Neural cell (in vitro differentiated cells): ENCODE results near the gene SLC1A3. TPM values are rescaled to one million over a fixed set of nuclear protein-coding genes. Genes with fewer than 3 reads are reported as not detected.

Experiments
- H2AFZ ChIP-seq: fragments of 200-600, 300-800 bp; sonication (generic), shearing (Covaris generic); 2 replicates; pipeline ENCODE4 v1.6.0; 2014; ENCODE audit warnings: low read depth, mild to moderate bottlenecking, antibody characterized with exemption, low read length, moderate library complexity
- H3F3A ChIP-seq: fragments of 200-600 bp; shearing (Covaris generic); 2 replicates; pipeline ENCODE4 v1.6.1; 2016; ENCODE audit warnings: mild to moderate bottlenecking, moderate library complexity, mixed read lengths, antibody characterized with exemption, low read length; ENCODE audit not compliant: insufficient read depth, poor library complexity, severe bottlenecking
- H3K27ac ChIP-seq: fragments of 200-600, 300-800 bp; sonication (generic), shearing (Covaris generic); 2 replicates; pipeline ENCODE4 v1.5.1; 2014; ENCODE audit warnings: mild to moderate bottlenecking, low read length, moderate library complexity
- H3K27me3 ChIP-seq: fragments of 300-800, 200-600 bp; sonication (generic), shearing (Covaris generic); 2 replicates; pipeline ENCODE4 v1.6.0; 2014; ENCODE audit warnings: mild to moderate bottlenecking, low read depth, low read length, moderate library complexity; ENCODE audit not compliant: insufficient read depth
- H3K36me3 ChIP-seq: fragments of 300-800, 200-600 bp; sonication (generic), shearing (Covaris generic); 2 replicates; pipeline ENCODE4 v1.5.1; 2014; ENCODE audit warnings: mild to moderate bottlenecking, antibody characterized with exemption, low read length, moderate library complexity; ENCODE audit not compliant: insufficient read depth
- H3K4me2 ChIP-seq: fragments of 300-800, 200-600 bp; sonication (generic), shearing (Covaris generic); 2 replicates; pipeline ENCODE4 v1.6.0; 2014; ENCODE audit warnings: mild to moderate bottlenecking, low read length
- H3K4me3 ChIP-seq: fragments of 300-800, 200-600 bp; sonication (generic), shearing (Covaris generic); 2 replicates; pipeline ENCODE4 v1.5.1; 2014; ENCODE audit warnings: mild to moderate bottlenecking, low read length, moderate library complexity
- H3K79me2 ChIP-seq: fragments of 200-600 bp; shearing (Covaris generic); replicated peaks from 2 replicates; pipeline ENCODE4 v1.6.0; 2014; ENCODE audit warnings: mild to moderate bottlenecking, low read length, moderate library complexity; ENCODE audit not compliant: insufficient read depth
- H3K9ac ChIP-seq: fragments of 300-800, 200-600 bp; sonication (generic), shearing (Covaris generic); 2 replicates; pipeline ENCODE4 v1.6.1; 2016; ENCODE audit warnings: mild to moderate bottlenecking, low read length, mixed read lengths
- H3K9me2 ChIP-seq: fragments of 200-600 bp; shearing (Covaris generic); 2 replicates; pipeline ENCODE4 v1.6.1; 2016; ENCODE audit warnings: mild to moderate bottlenecking, low read length, mixed read lengths; ENCODE audit not compliant: insufficient read depth
- H3K9me3 ChIP-seq: fragments of 200-600, 300-800 bp; sonication (generic), shearing (Covaris generic); 2 replicates; pipeline ENCODE4 v1.6.1; 2016; ENCODE audit warnings: mild to moderate bottlenecking, mixed run types, low read length, moderate library complexity, mixed read lengths
- H4K20me1 ChIP-seq: fragments of 200-600 bp; shearing (Covaris generic); 2 replicates; pipeline ENCODE4 v1.6.1; 2016; ENCODE audit warnings: mild to moderate bottlenecking, mixed run types; ENCODE audit not compliant: insufficient read depth
- CTCF ChIP-seq: fragments of 450-650 bp; IDR thresholded peaks from 2 replicates; pipeline ENCODE4 v1.5.1; 2014; ENCODE audit warnings: antibody characterized with exemption, mild to moderate bottlenecking, moderate library complexity; ENCODE audit not compliant: poor library complexity, severe bottlenecking
- EP300 ChIP-seq: fragments of 450-650 bp; conservative IDR thresholded peaks from 2 replicates; pipeline ENCODE4 v1.6.1; 2014; ENCODE audit warnings: antibody characterized with exemption, mild to moderate bottlenecking, moderate library complexity; ENCODE audit not compliant: poor library complexity, severe bottlenecking
- EZH2 ChIP-seq: fragments of 200-600, 300-800 bp; shearing (Covaris generic), sonication (generic); IDR thresholded peaks from 2 replicates; pipeline ENCODE4 v1.6.1; 2014; ENCODE audit warnings: antibody characterized with exemption, low read length, borderline replicate concordance, mild to moderate bottlenecking; ENCODE audit not compliant: insufficient read depth, poor library complexity, severe bottlenecking
- MXI1 ChIP-seq: fragments of 450-650 bp; conservative IDR thresholded peaks from 2 replicates; pipeline ENCODE4 v1.6.1; 2014; ENCODE audit warnings: antibody characterized with exemption, mild to moderate bottlenecking; ENCODE audit not compliant: poor library complexity, severe bottlenecking
- POLR2AphosphoS5 ChIP-seq: IDR thresholded peaks from 2 replicates; pipeline ENCODE4 v1.6.1; 2012
- RAD21 ChIP-seq: fragments of 450-650 bp; conservative IDR thresholded peaks from 2 replicates; pipeline ENCODE4 v1.6.1; 2014; ENCODE audit warnings: antibody characterized with exemption, mild to moderate bottlenecking, moderate library complexity
- REST ChIP-seq: IDR thresholded peaks from 2 replicates; pipeline ENCODE4 v1.6.1; 2012; ENCODE audit warnings: borderline replicate concordance
- SMC3 ChIP-seq: fragments of 450-650 bp; conservative IDR thresholded peaks from 2 replicates; pipeline ENCODE4 v1.6.1; 2014; ENCODE audit warnings: antibody characterized with exemption, mild to moderate bottlenecking, moderate library complexity; ENCODE audit not compliant: poor library complexity
- TAF1 ChIP-seq: IDR thresholded peaks from 2 replicates; pipeline ENCODE4 v1.6.1; 2012; ENCODE audit warnings: low read depth
- polyA plus RNA-seq: library from polyadenylated mRNA; depleted of rRNA; stranded (reverse); fragments of >200 nt; gene quantifications from 2 replicates; pipeline ENCODE4 v1.2.3, GENCODE V29; 2014

SLC1A3 gene
- polyA plus RNA-seq, 1 donor from 2014 or later = 1.9 TPM

GRCh38 chr5:36631154-36631553, 24.7 kb downstream of the SLC1A3 start:
- Histone ChIP-seq H3K9me2 (no peaks in the 10 kb centered on the region), H3K4me3 (no peak overlapping the region), H3K27me3 (no peaks in the 10 kb centered on the region), H2AFZ (no peak overlapping the region), H3F3A (no peaks in the 10 kb centered on the region), H3K4me2 (no peak overlapping the region), H3K36me3 (no peaks in the 10 kb centered on the region), H3K9ac (no peak overlapping the region), H3K27ac (no peak overlapping the region), H3K79me2 (no peaks in the 10 kb centered on the region), H3K9me3 (no peaks in the 10 kb centered on the region), H4K20me1 (no peaks in the 10 kb centered on the region)
- TF ChIP-seq SMC3 = no peak
- no peak for TF ChIP-seq POLR2AphosphoS5
- TF ChIP-seq EZH2 = no peak
- no peak for TF ChIP-seq REST
- TF ChIP-seq TAF1 = no peak
- TF ChIP-seq MXI1 = no peak
- no peak for TF ChIP-seq EP300
- TF ChIP-seq RAD21 = no peak
- no peak for TF ChIP-seq CTCF

- H3F3A ChIP-seq = no peaks in the 10 kb centered on the region
- H2AFZ ChIP-seq = no peak overlapping the region
- H3K79me2 ChIP-seq = no peaks in the 10 kb centered on the region
- no peaks in the 10 kb centered on the region for H3K9me2 ChIP-seq
- no peak overlapping the region for H3K4me3 ChIP-seq
- H3K36me3 ChIP-seq = no peaks in the 10 kb centered on the region
- H3K9ac ChIP-seq = no peak overlapping the region
- no peaks in the 10 kb centered on the region for H4K20me1 ChIP-seq
- no peaks in the 10 kb centered on the region for H3K9me3 ChIP-seq
- no peak overlapping the region for H3K4me2 ChIP-seq
- H3K27me3 ChIP-seq = no peaks in the 10 kb centered on the region
- TF ChIP-seq POLR2AphosphoS5 = no peak
- TF ChIP-seq REST = no peak
- no peak for TF ChIP-seq SMC3
- TF ChIP-seq EP300 = no peak
- TF ChIP-seq MXI1 = no peak
- TF ChIP-seq CTCF = no peak
- TF ChIP-seq RAD21 = no peak
- TF ChIP-seq EZH2 = no peak
- TF ChIP-seq TAF1 = no peak
- H3K27ac ChIP-seq = no peak overlapping the region
Observed at GRCh38 chr5:36631620-36632362, 25.4 kb downstream of the SLC1A3 start.
